ENCODE data around the gene CSE1L.
"Not testable (repeated sequence)": the region's sequence is repeated elsewhere in the genome, so short reads cannot be mapped to it uniquely, and the experiment has no call there.

Gene CSE1L

DNA sequence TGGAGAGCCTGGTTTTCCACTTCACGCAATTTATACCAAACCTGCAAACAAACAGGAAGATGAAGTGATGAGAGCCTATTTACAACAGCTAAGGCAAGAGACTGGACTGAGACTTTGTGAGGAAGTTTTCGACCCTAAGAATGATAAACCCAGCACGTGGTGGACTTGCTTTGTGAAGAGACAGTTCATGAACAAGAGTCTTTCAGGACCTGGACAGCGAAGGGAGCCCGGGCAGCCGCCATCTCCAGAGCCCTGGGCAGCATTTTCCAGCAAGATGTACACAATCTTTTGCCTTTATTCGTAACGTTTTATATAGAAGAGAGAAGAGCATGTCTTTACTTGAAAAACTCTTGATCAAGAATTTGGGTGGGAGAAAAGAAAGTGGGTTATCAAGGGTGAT, 88.7 kb downstream of the CSE1L start:
- DNase-seq, result not testable (repeated sequence)

- DNase-seq, result no peak
These were observed 90.9 kb downstream of the CSE1L start for GRCh38 chr20:49136817-49137571.

- no peak for DNase-seq
These were observed 92.3 kb downstream of the CSE1L start for GRCh38 chr20:49138431-49138830.

- no peak for DNase-seq
These were observed 94.3 kb downstream of the CSE1L start for GRCh38 chr20:49140411-49140810.

- DNase-seq, result no peak
These were observed 94.7 kb downstream of the CSE1L start for GRCh38 chr20:49140834-49141233.
